Measurements from ENCODE around the gene CGNL1. TPM values are rescaled to one million over a fixed set of nuclear protein-coding genes. Genes with fewer than 3 reads are reported as not detected.

CGNL1 gene
- total and polyA plus RNA-seq, 8 donors, result 26.5 to 68.1 (median 34.5) TPM

DNA sequence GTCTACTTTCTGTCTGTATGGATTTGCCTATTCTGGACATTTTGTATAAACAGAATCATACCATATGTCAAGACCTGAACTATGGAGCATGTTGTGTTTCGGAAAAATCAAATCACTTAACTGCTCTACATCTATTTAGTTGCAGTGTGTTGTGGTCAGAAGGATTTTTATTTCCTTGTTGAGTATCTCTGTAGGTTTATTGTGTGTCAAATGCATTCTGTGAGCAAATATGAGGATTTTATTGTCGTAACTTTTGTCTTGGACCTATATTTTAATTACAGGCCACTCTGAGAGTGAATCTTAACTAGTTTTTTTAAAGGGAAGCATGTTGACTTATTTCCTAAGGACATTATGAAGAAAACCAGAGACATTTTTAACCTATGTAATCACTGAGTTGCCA, 130.8 kb downstream of the CGNL1 start:
- ATAC-seq (no peak), DNase-seq (no peak)
- intact Hi-C loops (cut with DNase I), result no loop called here
- peak overlapping the region; percentile 75 to 84 for H3K27ac ChIP-seq
- no peak overlapping the region for H3K4me3 ChIP-seq
- H3K9me3 ChIP-seq, result no peaks in the 10 kb centered on the region
- TF ChIP-seq, protein P1, sequence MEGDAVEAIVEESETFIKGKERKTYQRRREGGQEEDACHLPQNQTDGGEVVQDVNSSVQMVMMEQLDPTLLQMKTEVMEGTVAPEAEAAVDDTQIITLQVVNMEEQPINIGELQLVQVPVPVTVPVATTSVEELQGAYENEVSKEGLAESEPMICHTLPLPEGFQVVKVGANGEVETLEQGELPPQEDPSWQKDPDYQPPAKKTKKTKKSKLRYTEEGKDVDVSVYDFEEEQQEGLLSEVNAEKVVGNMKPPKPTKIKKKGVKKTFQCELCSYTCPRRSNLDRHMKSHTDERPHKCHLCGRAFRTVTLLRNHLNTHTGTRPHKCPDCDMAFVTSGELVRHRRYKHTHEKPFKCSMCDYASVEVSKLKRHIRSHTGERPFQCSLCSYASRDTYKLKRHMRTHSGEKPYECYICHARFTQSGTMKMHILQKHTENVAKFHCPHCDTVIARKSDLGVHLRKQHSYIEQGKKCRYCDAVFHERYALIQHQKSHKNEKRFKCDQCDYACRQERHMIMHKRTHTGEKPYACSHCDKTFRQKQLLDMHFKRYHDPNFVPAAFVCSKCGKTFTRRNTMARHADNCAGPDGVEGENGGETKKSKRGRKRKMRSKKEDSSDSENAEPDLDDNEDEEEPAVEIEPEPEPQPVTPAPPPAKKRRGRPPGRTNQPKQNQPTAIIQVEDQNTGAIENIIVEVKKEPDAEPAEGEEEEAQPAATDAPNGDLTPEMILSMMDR (IDR thresholded peaks at IDR 0.05), result no peak
- no peaks in the 10 kb centered on the region for H3K36me3 ChIP-seq
- H3K4me1 ChIP-seq, result peaks cover 26 to 29% of the 10 kb centered on the region in 2 donors
- H3K27me3 ChIP-seq, result no peaks in the 10 kb centered on the region

DNA sequence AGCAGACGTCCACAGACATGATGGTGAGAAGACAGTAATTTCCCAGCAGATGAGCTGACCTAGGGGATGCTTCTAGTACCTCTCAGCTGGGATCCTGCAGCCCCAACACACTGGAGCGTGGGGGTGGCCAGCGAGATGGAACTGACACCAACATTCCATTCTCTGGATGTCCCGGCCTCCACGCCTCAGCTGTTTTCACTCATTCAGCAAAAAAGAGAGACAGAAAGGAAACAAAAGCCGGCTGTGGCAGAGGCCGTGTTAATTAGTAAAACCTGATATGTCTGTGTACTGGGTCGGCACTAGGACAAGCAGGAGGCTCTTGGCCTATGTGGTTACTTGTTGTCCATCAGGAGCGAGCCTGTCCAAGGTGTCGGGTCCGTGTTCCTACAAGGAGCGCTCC, 132.8 kb downstream of the CGNL1 start:
- ATAC-seq (no peak), DNase-seq (no peak)
- Histone ChIP-seq H3K27ac (no peak overlapping the region), H3K9me3 (no peaks in the 10 kb centered on the region), H3K4me3 (no peak overlapping the region), H3K36me3 (no peaks in the 10 kb centered on the region), H3K4me1 (peaks cover 26% of the 10 kb centered on the region in 2 donors), H3K27me3 (no peaks in the 10 kb centered on the region)
- intact Hi-C loops (cut with DNase I), result no loop called here
- TF ChIP-seq, protein P1 (IDR thresholded peaks at IDR 0.05), result no peak

DNA sequence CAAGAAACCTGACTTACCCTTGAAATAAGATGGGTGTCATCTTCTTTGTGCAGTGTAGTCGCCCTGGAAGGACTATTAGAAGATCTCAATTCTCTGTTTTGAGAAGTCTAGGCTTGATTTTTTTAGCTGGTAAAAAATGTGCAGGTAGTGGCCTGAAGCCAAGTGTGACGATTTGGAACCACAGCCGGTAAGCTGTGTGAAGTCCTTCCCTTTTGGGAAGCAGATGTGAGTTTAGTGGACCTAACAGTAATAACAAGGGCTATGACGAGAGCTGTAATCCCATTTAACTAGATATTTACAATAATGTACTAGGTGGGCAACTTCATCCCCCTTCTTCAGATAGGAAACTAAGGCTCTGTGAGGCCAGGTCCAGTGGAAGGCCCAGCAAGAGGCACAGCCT, 133.7 kb downstream of the CGNL1 start:
- Histone ChIP-seq H3K36me3 (no peaks in the 10 kb centered on the region), H3K9me3 (no peaks in the 10 kb centered on the region), H3K27me3 (no peaks in the 10 kb centered on the region), H3K27ac (no peak overlapping the region), H3K4me1 (peaks cover 17 to 26% of the 10 kb centered on the region in 2 donors), H3K4me3 (no peak overlapping the region)
- TF ChIP-seq, protein P1 (IDR thresholded peaks at IDR 0.05), result no peak
- DNase-seq, result no peak
- ATAC-seq, result no peak
- intact Hi-C loops (cut with DNase I), result no loop called here

DNA sequence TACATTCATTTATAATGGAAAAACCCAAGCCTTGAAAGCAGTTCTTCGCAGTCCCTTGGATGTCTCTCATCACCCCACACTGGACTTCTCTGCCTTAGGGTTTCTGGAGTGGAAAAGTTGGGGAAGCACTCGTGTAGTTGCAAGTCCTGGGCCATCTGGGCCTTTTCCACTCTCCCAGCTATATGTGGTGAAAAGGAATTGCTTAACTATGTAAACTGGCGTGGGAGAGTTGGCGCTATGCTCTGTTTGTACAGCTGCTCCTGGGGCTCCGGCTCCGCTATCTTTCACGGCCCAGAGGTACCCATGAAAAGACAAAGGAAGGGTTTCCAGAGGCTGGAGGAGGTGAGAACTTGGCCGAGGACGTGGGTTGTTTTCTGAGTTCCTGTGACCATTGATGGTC, 134.3 kb downstream of the CGNL1 start:
- Histone ChIP-seq H3K36me3 (no peaks in the 10 kb centered on the region), H3K4me1 (peaks cover 12 to 22% of the 10 kb centered on the region in 2 donors), H3K27ac (no peak overlapping the region), H3K9me3 (no peaks in the 10 kb centered on the region), H3K27me3 (no peaks in the 10 kb centered on the region), H3K4me3 (no peak overlapping the region)
- peak in 1 of 4 donors; percentile 62 for DNase-seq
- peak; percentile 33 for ATAC-seq
- intact Hi-C loops (cut with DNase I), result no loop called here
- TF ChIP-seq, protein P1 (IDR thresholded peaks at IDR 0.05), result no peak

DNA sequence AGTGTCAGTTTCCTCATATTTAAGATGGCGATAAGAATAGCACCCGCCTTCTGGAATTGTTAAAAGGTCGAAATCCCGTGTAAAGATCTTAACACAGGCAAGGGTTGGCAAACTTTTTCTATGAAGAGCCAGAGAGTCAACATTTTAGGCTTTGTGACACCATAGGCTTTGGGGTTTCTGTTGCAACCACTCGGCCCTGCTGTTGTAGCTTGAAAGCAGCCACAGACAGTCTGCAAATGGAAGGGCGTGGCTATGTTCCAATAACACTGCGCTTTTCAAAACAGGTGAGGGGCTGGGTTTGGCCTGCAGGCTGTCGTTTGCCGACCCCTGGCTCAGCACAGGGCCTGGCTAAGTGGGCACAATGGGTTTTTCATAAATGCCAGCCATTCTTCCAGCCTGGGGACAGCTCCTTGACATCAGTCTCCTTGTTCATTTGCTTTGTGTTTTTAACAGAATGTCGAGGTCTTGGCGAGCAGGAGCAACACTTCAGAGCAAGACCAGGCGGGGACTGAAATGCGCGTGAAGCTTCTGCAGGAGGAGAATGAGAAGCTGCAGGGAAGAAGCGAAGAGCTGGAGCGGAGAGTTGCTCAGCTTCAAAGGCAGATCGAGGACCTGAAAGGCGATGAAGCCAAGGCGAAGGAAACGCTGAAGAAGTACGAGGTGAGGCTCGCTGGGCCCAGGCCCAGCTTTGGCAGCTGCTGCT, 140.2 kb downstream of the CGNL1 start:
- H3K36me3 ChIP-seq, result no peaks in the 10 kb centered on the region
- H3K27me3 ChIP-seq, result no peaks in the 10 kb centered on the region
- no peaks in the 10 kb centered on the region for H3K9me3 ChIP-seq
- intact Hi-C loops (cut with DNase I), result no loop called here
- no peak overlapping the region for H3K4me3 ChIP-seq
- no peak for DNase-seq
- peaks cover 6 to 14% of the 10 kb centered on the region in 2 donors for H3K4me1 ChIP-seq
- H3K27ac ChIP-seq, result peak overlapping the region; percentile 30 to 42
- TF ChIP-seq, protein P1 (IDR thresholded peaks at IDR 0.05), result no peak
- ATAC-seq, result peak; percentile 54

Data from left lung (tissue), 10 donors.